ENCODE data around the gene MAFF.
A peak's percentile ranks its signal among the peaks of the same experiment; 100 is the strongest.
"Not testable (repeated sequence)": the region's sequence is repeated elsewhere in the genome, so short reads cannot be mapped to it uniquely, and the experiment has no call there.

Gene MAFF

DNA sequence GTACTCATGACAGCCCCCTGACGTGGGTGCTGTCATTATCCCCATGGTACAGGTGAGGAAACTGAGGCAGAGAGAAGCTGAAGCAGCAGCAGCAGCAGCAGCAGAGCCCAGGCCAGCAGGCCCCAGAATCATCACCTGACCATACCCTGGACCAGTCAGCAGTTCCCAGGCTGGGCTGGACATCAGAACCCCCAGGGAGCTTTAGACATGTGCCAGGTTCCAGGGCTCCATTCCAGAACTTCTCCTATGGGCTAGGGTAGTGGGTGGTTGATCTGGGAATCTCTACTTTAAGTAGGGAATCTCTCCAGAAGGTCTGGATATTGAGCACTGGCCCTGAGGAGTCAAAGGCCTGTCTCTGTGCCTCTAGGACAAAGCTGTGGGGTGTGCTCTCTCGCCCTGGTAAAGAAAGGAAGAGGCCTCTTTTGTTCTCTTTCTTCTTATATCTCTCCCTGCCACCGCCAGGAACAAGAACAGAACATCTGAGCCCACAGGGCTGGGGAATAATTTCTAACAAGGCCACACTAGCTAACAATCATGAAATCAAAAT is 26.6 kb downstream of the MAFF start:
- no peak for DNase-seq

GRCh38 chr22:38228873-38229740 is 27.3 kb downstream of the MAFF start:
- DNase-seq: no peak

DNA sequence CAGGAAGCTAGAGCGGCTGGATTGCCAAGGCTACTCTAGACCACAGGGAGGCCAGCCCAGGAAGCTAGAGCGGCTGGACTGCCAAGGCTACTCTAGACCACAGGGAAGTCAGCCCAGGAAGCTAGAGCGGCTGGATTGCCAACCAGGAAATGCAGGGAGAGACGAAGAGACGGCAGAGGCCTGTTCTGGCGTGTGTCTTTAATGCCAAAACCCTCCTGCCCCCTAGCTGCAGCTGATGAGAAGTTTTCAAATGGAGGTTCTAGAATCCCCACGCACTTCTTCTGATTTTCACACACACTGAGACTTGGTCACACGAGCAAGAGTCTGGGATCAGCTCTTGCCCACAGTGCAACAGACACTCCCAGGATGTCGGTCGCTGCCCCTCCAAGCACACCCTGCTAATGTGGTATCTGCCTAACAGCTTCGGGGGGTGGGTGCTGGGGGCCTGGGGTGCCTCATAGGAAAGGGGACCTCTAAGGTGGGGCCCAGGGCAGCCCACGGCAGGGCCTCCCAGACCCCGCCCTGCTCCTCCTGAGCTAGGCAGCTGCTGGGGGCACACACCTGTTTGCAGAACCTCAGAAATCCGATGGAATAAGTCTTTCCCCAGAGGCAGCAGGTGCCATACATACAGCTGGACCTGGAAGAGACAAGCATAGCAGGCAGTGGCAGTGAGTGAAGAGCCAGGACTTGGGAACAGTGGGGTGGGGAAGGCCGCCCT is 28.5 kb downstream of the MAFF start:
- DNase-seq: no peak

- no peak for DNase-seq
Measured at GRCh38 chr22:38230916-38231315, 29.1 kb downstream of the MAFF start.

GRCh38 chr22:38232196-38232595 is 30.4 kb downstream of the MAFF start:
- DNase-seq: no peak

DNA sequence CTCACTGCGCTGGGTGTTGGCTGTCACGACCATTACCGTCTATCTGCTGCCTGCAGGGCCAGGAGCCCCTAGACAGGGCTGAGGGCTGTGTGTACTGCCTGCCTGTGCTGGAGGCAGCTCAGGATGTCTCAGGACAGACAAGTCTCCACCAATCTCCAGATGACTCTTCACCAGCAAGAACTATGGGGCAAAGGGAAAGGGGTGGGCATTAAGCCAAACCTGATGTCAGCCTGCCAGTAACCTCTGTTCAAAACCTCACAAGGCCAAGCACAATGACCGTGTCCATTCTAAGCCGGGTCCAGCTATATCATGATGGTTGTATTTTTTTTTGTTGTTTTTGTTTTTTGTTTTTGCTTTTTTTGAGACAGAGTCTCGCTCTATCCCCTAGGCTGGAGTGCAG is 31.6 kb downstream of the MAFF start:
- DNase-seq: no peak

GRCh38 chr22:38233856-38234255 is 32.1 kb downstream of the MAFF start:
- DNase-seq: not testable (repeated sequence)

GRCh38 chr22:38235240-38235850 is 33.6 kb downstream of the MAFF start:
- DNase-seq: no peak

DNA sequence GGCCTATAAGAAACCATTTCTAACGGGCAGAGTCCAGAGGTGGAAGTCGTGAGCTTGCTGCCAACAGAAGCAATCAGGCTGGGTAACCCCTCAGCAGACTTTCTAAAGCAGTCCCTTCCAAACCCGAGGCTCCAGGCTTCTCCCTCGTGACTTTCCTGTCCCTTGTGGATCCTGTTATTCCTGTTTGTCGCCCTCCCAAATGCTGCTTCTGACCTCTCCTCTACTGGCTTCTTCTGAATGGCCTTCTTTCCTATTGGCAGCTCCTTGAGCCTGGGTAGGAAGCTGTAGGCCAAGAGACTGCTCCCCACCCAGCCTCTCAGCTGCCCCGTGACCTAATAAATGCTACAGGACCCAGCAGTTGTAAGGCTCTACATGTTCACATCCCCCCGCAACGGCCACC is 35.0 kb downstream of the MAFF start:
- DNase-seq: no peak

- DNase-seq: no peak
Measured at GRCh38 chr22:38238519-38239071, 36.8 kb downstream of the MAFF start.

- no peak for DNase-seq
Measured at GRCh38 chr22:38239101-38239761, 37.4 kb downstream of the MAFF start.

- DNase-seq: peak; percentile 16
Measured at GRCh38 chr22:38240734-38241252, 39.0 kb downstream of the MAFF start.

- DNase-seq: peak; percentile 87
Measured at GRCh38 chr22:38243007-38243765, 41.4 kb downstream of the MAFF start.

DNA sequence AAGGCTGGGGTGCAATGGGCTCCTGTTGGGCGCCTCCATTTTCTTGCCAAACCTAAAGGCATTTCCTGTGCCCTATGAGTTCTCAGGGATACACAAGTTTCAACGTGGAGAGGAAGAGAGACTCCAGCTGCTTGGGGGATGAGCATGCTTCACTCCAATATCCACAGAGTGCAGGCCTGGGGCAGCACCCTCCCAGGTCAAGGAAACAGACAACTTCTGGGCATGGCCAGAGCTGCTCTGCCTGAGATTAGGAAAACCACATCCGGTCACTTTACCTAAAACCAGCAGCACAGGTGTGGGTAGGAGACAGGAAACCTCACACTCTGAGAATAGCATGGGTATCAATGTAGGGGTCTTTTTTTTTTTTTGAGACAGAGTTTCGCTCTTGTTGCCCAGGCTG is 42.3 kb downstream of the MAFF start:
- DNase-seq: no peak

GRCh38 chr22:38246046-38246658 is 44.4 kb downstream of the MAFF start:
- DNase-seq: no peak

DNA sequence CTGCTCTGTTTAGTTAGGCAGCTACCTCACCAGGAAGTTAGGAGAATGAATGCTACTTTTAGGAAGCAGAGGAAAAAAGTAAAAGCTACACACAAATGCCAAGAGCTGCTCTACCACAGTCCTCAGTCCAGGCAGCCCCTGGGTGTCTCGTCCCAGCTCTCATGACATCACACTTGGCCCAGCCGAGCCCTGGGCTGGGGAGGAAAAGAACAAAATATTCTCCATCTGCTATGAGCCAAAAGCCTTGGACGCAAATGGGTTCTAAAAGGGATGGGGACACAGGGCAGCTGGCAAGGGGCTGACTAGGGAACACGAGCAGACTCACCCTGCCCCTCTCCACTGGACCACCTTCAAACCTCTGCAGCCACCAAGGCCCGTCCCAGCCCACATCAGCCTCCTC is 44.9 kb downstream of the MAFF start:
- no peak for DNase-seq

DNA sequence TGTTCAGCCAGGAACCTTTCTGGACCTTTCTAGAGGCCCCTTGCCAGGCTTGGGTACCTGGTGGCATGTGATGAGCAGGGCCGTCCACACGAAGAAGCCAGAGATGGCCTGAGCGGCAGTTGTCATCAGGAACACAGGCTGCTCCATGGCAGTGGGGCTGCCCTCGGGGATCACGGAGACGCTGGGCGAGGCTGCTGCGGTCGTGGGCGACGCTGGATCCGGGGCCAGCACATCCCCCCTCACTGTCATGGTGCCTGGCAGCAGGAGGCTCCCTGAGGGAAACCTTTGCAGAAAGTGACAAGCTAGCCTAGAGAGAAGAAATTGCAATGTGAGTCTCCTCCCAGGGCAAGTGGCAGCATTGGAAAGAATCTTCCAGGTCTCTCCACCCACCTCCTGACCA is 45.9 kb downstream of the MAFF start:
- DNase-seq: no peak

- DNase-seq: no peak
Measured at GRCh38 chr22:38248280-38248679, 46.5 kb downstream of the MAFF start.

DNA sequence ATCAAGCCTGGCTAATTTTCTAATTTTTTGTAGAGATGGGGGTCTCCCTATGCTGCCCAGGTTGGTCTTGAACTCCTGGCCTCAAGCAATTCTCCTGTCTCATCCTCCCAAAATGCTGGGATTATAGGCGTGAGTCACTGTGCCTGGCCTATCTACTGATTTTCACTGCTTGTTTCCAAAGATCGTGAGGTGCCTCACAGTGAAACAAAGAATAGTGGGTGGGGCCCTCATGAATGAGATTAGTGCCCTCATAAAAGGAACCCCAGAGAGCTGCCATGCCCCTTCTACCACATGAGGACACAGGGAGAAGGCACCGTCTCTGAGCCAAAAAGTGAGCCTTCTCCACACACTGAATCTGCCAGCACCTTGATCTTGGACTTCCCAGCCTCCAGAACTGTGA is 47.5 kb downstream of the MAFF start:
- no peak for DNase-seq

DNA sequence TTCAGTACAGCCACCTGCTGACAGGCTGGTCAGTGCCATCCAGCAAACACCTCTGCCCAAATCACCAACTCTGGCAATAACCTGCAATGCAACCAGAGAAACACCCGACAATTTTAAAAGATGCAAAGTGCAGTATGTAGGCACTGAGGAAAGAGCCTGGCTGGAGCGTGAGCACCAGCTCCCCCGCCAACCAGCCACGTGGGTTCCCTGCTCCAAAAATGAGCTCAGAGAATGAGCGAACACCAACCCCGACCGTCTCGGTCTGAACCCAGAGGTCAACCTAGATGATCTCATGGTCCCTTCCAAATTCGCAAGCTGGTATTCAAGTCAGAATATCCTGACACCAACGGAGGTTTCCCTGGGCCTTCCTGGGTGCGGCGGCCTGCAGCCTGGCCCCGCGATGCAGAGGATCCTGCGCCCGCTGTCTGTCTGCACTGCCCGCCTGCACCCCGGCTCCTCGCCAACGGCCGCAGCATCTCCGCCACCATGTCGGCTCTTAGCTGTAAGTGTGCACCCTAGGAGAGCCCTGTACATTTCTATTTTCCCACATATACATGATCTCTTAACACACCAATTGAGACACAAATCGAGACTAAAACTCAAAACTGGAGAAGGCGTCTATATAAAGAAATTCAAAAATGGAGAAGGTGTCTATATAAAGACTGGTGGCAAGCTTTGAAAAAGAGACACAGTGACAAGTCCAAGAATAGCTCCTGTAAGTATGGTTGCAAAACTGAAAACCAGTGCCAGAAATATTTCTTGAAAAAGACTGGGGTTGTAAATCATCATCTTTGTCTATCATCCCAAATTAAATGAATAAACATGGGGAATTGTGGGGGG is 48.2 kb downstream of the MAFF start:
- no peak for DNase-seq

All from SHP77 treated with DMSO at 0.1 percent for 48 hours (cell line).